Measurements from ENCODE around the gene ACOT6. TPM values are rescaled to one million over a fixed set of nuclear protein-coding genes. Genes with fewer than 3 reads are reported as not detected.
A peak's percentile ranks its signal among the peaks of the same experiment; 100 is the strongest.

The ACOT6 gene
- total and polyA plus RNA-seq, 9 of the 15 experiments (the other 6 are each of a cell fraction or from before 2014, with no cell fraction given), result not detected

DNA sequence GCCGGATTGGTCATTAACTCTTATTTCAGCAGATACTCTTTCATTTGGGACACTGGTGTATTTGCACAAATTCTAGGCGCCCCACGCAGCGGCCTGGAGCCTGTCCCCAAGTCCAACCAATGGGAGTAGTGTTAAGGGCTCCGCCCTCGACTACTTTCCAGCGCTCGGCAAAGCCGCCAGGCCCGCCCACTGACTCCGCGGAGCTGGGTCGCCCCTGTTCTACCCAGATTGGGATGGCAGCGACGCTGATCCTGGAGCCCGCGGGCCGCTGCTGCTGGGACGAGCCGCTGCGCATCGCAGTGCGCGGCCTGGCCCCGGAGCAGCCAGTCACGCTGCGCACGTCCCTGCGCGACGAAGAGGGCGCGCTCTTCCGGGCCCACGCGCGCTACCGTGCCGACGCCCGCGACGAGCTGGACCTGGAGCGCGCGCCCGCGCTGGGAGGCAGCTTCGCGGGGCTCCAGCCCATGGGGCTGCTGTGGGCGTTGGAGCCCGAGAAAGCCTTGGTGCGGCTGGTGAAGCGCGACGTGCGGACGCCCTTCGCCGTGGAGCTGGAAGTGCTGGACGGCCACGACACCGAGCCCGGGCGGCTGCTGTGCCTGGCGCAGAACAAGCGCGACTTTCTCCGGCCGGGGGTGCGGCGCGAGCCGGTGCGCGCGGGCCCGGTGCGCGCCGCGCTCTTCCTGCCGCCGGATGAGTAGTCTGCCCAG is at the start of gene ACOT6 (continued):
- TF ChIP-seq CREB1 (IDR thresholded peaks at IDR 0.05), result 0 out of 2 replicates have a peak, but pooled peaks have one; percentile 13
- peak; percentile 23; the same call in 1 of the 2 replicates for TF ChIP-seq CREB1 (CRISPR knock-in tag; IDR thresholded peaks at IDR 0.05)
- no peak for TF ChIP-seq ZNF780A (CRISPR knock-in tag; IDR thresholded peaks at IDR 0.05)
- no peak for TF ChIP-seq GTF2A2 (tag; IDR thresholded peaks at IDR 0.05)
- TF ChIP-seq PRPF4 (IDR thresholded peaks at IDR 0.05; ENCODE audit: insufficient read depth, low read depth, low read length, poor library complexity, severe bottlenecking), result no peak
- TF ChIP-seq NFE2L1 (tag; IDR thresholded peaks at IDR 0.05; ENCODE audit: borderline replicate concordance, low read depth), result no peak
- TF ChIP-seq MAX (CRISPR knock-in tag; IDR thresholded peaks at IDR 0.05), result no peak
- no peak for TF ChIP-seq ARID2 (IDR thresholded peaks at IDR 0.05)
- no peak for TF ChIP-seq TGIF2 (CRISPR knock-in tag; IDR thresholded peaks at IDR 0.05)
- TF ChIP-seq RBM39 (optimal IDR thresholded peaks at IDR 0.05; ENCODE audit: low read depth, low read length), result no peak
- TF ChIP-seq SAFB (IDR thresholded peaks at IDR 0.05; ENCODE audit: borderline replicate concordance, low read depth, low read length), result peak; percentile 79
- TF ChIP-seq IRF2 (CRISPR knock-in tag; IDR thresholded peaks at IDR 0.05), result no peak
- TF ChIP-seq MAZ (CRISPR knock-in tag; conservative IDR thresholded peaks at IDR 0.05 in 1 of 2, IDR thresholded peaks at IDR 0.05 in 1 of 2), result no peak
- TF ChIP-seq PTTG1 (tag; IDR thresholded peaks at IDR 0.05; ENCODE audit: low read depth), result no peak
- TF ChIP-seq RBFOX2 (IDR thresholded peaks at IDR 0.05; ENCODE audit: low read depth, low read length), result peak; percentile 67
